Right ventricle myocardium superior (tissue), 1 donor: Measurements from ENCODE around the gene LRATD1. TPM values are rescaled to one million over a fixed set of nuclear protein-coding genes. Genes with fewer than 3 reads are reported as not detected.

Source experiments
- ATAC-seq: fragments of 200-7000 bp; cut with Tn5 transposase; one replicate; pipeline ENCODE4 v1.9.1; 2020; ENCODE audit warnings: mild to moderate bottlenecking; ENCODE audit not compliant: poor library complexity
- DNase-seq: peaks from one replicate; pipeline ENCODE4 v3.0.0-alpha.2; 2020
- intact Hi-C: fragments of 100-400 bp; cut with DNase I; formaldehyde crosslinking; loops from one replicate; pipeline ENCODE4 v1.11.2; 2022
- total RNA-seq: library from RNA; stranded (reverse); fragmentation: NEBNext Ultra II Directional; extraction: Animal tissue kit (Norgen Biotek cat#: 25700); gene quantifications from one replicate; pipeline ENCODE4 v1.2.1, GENCODE V29; 2021
- donor health status: DM: no; HTN: yes; CAD: no; lungs with severe emphysema.

Gene LRATD1
- total RNA-seq, 1 donor from 2014 or later: 3.0 TPM

GRCh38 chr2:14631406-14632040 lies 994 bp upstream of the LRATD1 start:
- DNase-seq (no peak), ATAC-seq (no peak)
- intact Hi-C loops: no loop called here

GRCh38 chr2:14633061-14633460 lies 544 bp downstream of the LRATD1 start:
- ATAC-seq (no peak), DNase-seq (no peak)

GRCh38 chr2:14633461-14634181 lies 1.1 kb downstream of the LRATD1 start:
- intact Hi-C loops: no loop called here
- DNase-seq (peak; percentile 41), ATAC-seq (no peak)

More at GRCh38 chr2:14633061-14633460, 544 bp downstream of the LRATD1 start:
- intact Hi-C loops: no loop called here

GRCh38 chr2:14634182-14634488 lies 1.6 kb downstream of the LRATD1 start:
- ATAC-seq (no peak), DNase-seq (no peak)
- intact Hi-C loops: no loop called here

GRCh38 chr2:14634489-14635390 lies 2.2 kb downstream of the LRATD1 start:
- intact Hi-C loops: no loop called here
- peak; percentile 85 for DNase-seq
- peak; percentile 86 for ATAC-seq

- ATAC-seq (peak; percentile 65), DNase-seq (peak; percentile 72)
- intact Hi-C loops: no loop called here
These were observed 2.9 kb downstream of the LRATD1 start for GRCh38 chr2:14635391-14635871.

- intact Hi-C loops: no loop called here
- DNase-seq: no peak
- no peak for ATAC-seq
These were observed 6.0 kb downstream of the LRATD1 start for GRCh38 chr2:14638488-14638887.

GRCh38 chr2:14641116-14641515 lies 8.6 kb downstream of the LRATD1 start:
- ATAC-seq (no peak), DNase-seq (no peak)
- intact Hi-C loops: no loop called here

- ATAC-seq (no peak), DNase-seq (no peak)
- intact Hi-C loops: no loop called here
These were observed 10.0 kb downstream of the LRATD1 start for GRCh38 chr2:14642499-14642898.

- ATAC-seq (peak; percentile 57), DNase-seq (no peak)
- intact Hi-C loops: no loop called here
These were observed 15.2 kb downstream of the LRATD1 start for GRCh38 chr2:14647714-14648113.

- ATAC-seq: no peak
- DNase-seq: no peak
- intact Hi-C loops: no loop called here
These were observed 17.5 kb downstream of the LRATD1 start for GRCh38 chr2:14650066-14650465.

- DNase-seq (no peak), ATAC-seq (no peak)
- intact Hi-C loops: no loop called here
These were observed 22.3 kb downstream of the LRATD1 start for GRCh38 chr2:14654835-14655282.

- no peak for DNase-seq
- no peak for ATAC-seq
- intact Hi-C loops: no loop called here
These were observed 23.6 kb downstream of the LRATD1 start for GRCh38 chr2:14656146-14656545.

- intact Hi-C loops: no loop called here
- ATAC-seq (no peak), DNase-seq (no peak)
These were observed 28.6 kb downstream of the LRATD1 start for GRCh38 chr2:14661163-14661562.

- intact Hi-C loops: no loop called here
- DNase-seq (no peak), ATAC-seq (no peak)
These were observed 40.9 kb downstream of the LRATD1 start for GRCh38 chr2:14673351-14673875.

- DNase-seq: no peak
- ATAC-seq: no peak
- intact Hi-C loops: no loop called here
These were observed 43.0 kb downstream of the LRATD1 start for GRCh38 chr2:14675489-14675888.

- intact Hi-C loops: no loop called here
- no peak for DNase-seq
- no peak for ATAC-seq
These were observed 43.9 kb downstream of the LRATD1 start for GRCh38 chr2:14676371-14676770.

GRCh38 chr2:14677039-14677438 lies 44.5 kb downstream of the LRATD1 start:
- no peak for ATAC-seq
- intact Hi-C loops: no loop called here
- no peak for DNase-seq

GRCh38 chr2:14678761-14679160 lies 46.2 kb downstream of the LRATD1 start:
- DNase-seq: no peak
- intact Hi-C loops: no loop called here
- no peak for ATAC-seq
